ENCODE measurements around the gene LMLN. TPM values are rescaled to one million over a fixed set of nuclear protein-coding genes. Genes with fewer than 3 reads are reported as not detected.
"Not testable (repeated sequence)": the region's sequence is repeated elsewhere in the genome, so short reads cannot be mapped to it uniquely, and the experiment has no call there.

LMLN gene
- total RNA-seq, 1 donor from 2014 or later, result 5.9 TPM

- H3K4me1 Mint-ChIP-seq, result no peaks in the 10 kb centered on the region
- no peak for DNase-seq
- H3K27ac Mint-ChIP-seq, result no peak overlapping the region
- H3K4me3 Mint-ChIP-seq, result no peak overlapping the region
- intact Hi-C loops (cut with micrococcal nuclease), result no loop called here
- peaks cover 16% of the 10 kb centered on the region for H3K27me3 Mint-ChIP-seq
- H3K36me3 Mint-ChIP-seq (ENCODE audit: low read depth), result no peaks in the 10 kb centered on the region
- no peaks in the 10 kb centered on the region for H3K9me3 Mint-ChIP-seq
These were observed 101.4 kb downstream of the LMLN start for GRCh38 chr3:198061119-198062067.

- DNase-seq, result no peak
- H3K4me1 Mint-ChIP-seq, result no peaks in the 10 kb centered on the region
- H3K4me3 Mint-ChIP-seq, result no peak overlapping the region
- no peaks in the 10 kb centered on the region for H3K9me3 Mint-ChIP-seq
- intact Hi-C loops (cut with micrococcal nuclease), result no loop called here
- no peaks in the 10 kb centered on the region for H3K36me3 Mint-ChIP-seq (ENCODE audit: low read depth)
- no peak overlapping the region for H3K27ac Mint-ChIP-seq
- H3K27me3 Mint-ChIP-seq, result peaks cover 14% of the 10 kb centered on the region
These were observed 102.0 kb downstream of the LMLN start for GRCh38 chr3:198062068-198062465.

- Mint-ChIP-seq H3K27ac (no peak overlapping the region), H3K27me3 (peaks cover 15% of the 10 kb centered on the region), H3K4me3 (no peak overlapping the region), H3K9me3 (no peaks in the 10 kb centered on the region), H3K36me3 (ENCODE audit: low read depth) (no peaks in the 10 kb centered on the region), H3K4me1 (no peaks in the 10 kb centered on the region)
- intact Hi-C loops (cut with micrococcal nuclease), result no loop called here
- DNase-seq, result no peak
These were observed 104.4 kb downstream of the LMLN start for GRCh38 chr3:198064420-198064819.

GRCh38 chr3:198065897-198066296, 105.9 kb downstream of the LMLN start:
- Mint-ChIP-seq H3K9me3 (no peaks in the 10 kb centered on the region), H3K4me1 (no peaks in the 10 kb centered on the region), H3K4me3 (no peak overlapping the region), H3K36me3 (ENCODE audit: low read depth) (no peaks in the 10 kb centered on the region), H3K27ac (no peak overlapping the region), H3K27me3 (peaks cover 10% of the 10 kb centered on the region)
- intact Hi-C loops (cut with micrococcal nuclease), result no loop called here
- no peak for DNase-seq

GRCh38 chr3:198067416-198067815, 107.4 kb downstream of the LMLN start:
- H3K27me3 Mint-ChIP-seq, result peaks cover 5% of the 10 kb centered on the region

GRCh38 chr3:198070871-198071270, 110.9 kb downstream of the LMLN start:
- H3K9me3 Mint-ChIP-seq, result no peaks in the 10 kb centered on the region
- H3K36me3 Mint-ChIP-seq (ENCODE audit: low read depth), result no peaks in the 10 kb centered on the region
- H3K4me3 Mint-ChIP-seq, result no peak overlapping the region
- no peak overlapping the region for H3K27ac Mint-ChIP-seq
- H3K4me1 Mint-ChIP-seq, result peaks cover 16% of the 10 kb centered on the region
- no peak for DNase-seq
- peaks cover 22% of the 10 kb centered on the region for H3K27me3 Mint-ChIP-seq
- intact Hi-C loops (cut with micrococcal nuclease), result no loop called here

More at GRCh38 chr3:198067416-198067815, 107.4 kb downstream of the LMLN start:
- Mint-ChIP-seq H3K9me3 (no peaks in the 10 kb centered on the region), H3K36me3 (ENCODE audit: low read depth) (no peaks in the 10 kb centered on the region), H3K27ac (no peak overlapping the region), H3K4me1 (peaks cover 13% of the 10 kb centered on the region), H3K4me3 (no peak overlapping the region)
- DNase-seq, result no peak
- intact Hi-C loops (cut with micrococcal nuclease), result no loop called here

GRCh38 chr3:198071602-198072287, 111.7 kb downstream of the LMLN start:
- Mint-ChIP-seq H3K4me3 (peak overlapping the region; percentile 6), H3K27me3 (peaks cover 28% of the 10 kb centered on the region), H3K4me1 (peaks cover 19% of the 10 kb centered on the region), H3K27ac (peak overlapping the region; percentile 90), H3K36me3 (ENCODE audit: low read depth) (no peaks in the 10 kb centered on the region), H3K9me3 (no peaks in the 10 kb centered on the region)
- peak; percentile 78 for DNase-seq
- intact Hi-C loops (cut with micrococcal nuclease), result loop anchor here (1.0 to 2.0 kb wide), 3 partner anchors 9 to 165 kb away; partner anchors contain the start of gene LMLN

- Mint-ChIP-seq H3K27me3 (peaks cover 44% of the 10 kb centered on the region), H3K36me3 (ENCODE audit: low read depth) (no peaks in the 10 kb centered on the region), H3K27ac (no peak overlapping the region), H3K4me1 (peaks cover 17% of the 10 kb centered on the region), H3K9me3 (peaks cover under 1% of the 10 kb centered on the region), H3K4me3 (no peak overlapping the region)
- DNase-seq, result no peak
- intact Hi-C loops (cut with micrococcal nuclease), result no loop called here
These were observed 116.8 kb downstream of the LMLN start for GRCh38 chr3:198076722-198077308.

GRCh38 chr3:198079771-198080520, 119.9 kb downstream of the LMLN start:
- intact Hi-C loops (cut with micrococcal nuclease), result loop anchor here (1.0 to 2.0 kb wide), 4 partner anchors 8 to 174 kb away; partner anchors contain the start of gene LMLN
- DNase-seq, result no peak

GRCh38 chr3:198080521-198081384, 120.7 kb downstream of the LMLN start:
- H3K27me3 Mint-ChIP-seq, result peaks cover 57% of the 10 kb centered on the region
- peak overlapping the region; percentile 89 for H3K27ac Mint-ChIP-seq
- H3K4me1 Mint-ChIP-seq, result peaks cover 9% of the 10 kb centered on the region
- H3K9me3 Mint-ChIP-seq, result peaks cover 10% of the 10 kb centered on the region
- H3K36me3 Mint-ChIP-seq (ENCODE audit: low read depth), result no peaks in the 10 kb centered on the region
- intact Hi-C loops (cut with micrococcal nuclease), result loop anchor here (1.0 to 2.0 kb wide), 4 partner anchors 8 to 174 kb away; partner anchors contain the start of gene LMLN
- H3K4me3 Mint-ChIP-seq, result peak overlapping the region; percentile 87
- peak; percentile 95 for DNase-seq

More at GRCh38 chr3:198079771-198080520, 119.9 kb downstream of the LMLN start:
- Mint-ChIP-seq H3K4me3 (peak overlapping the region; percentile 87), H3K4me1 (peaks cover 9% of the 10 kb centered on the region), H3K27me3 (peaks cover 56% of the 10 kb centered on the region), H3K9me3 (peaks cover 7% of the 10 kb centered on the region), H3K27ac (peak overlapping the region; percentile 89), H3K36me3 (ENCODE audit: low read depth) (no peaks in the 10 kb centered on the region)

GRCh38 chr3:198081421-198081844, 121.4 kb downstream of the LMLN start:
- no peak overlapping the region for H3K27ac Mint-ChIP-seq
- DNase-seq, result no peak
- intact Hi-C loops (cut with micrococcal nuclease), result loop anchor here (2.0 kb wide), 1 partner anchor 133 kb away; no protein-coding TSS in a partner anchor
- no peaks in the 10 kb centered on the region for H3K36me3 Mint-ChIP-seq (ENCODE audit: low read depth)
- peaks cover 5% of the 10 kb centered on the region for H3K4me1 Mint-ChIP-seq
- H3K9me3 Mint-ChIP-seq, result peaks cover 10% of the 10 kb centered on the region
- peaks cover 56% of the 10 kb centered on the region for H3K27me3 Mint-ChIP-seq
- no peak overlapping the region for H3K4me3 Mint-ChIP-seq

GRCh38 chr3:198082226-198082625, 122.2 kb downstream of the LMLN start:
- H3K4me1 Mint-ChIP-seq; intact Hi-C loops (cut with micrococcal nuclease); H3K27ac Mint-ChIP-seq; DNase-seq; H3K4me3 Mint-ChIP-seq; H3K36me3 Mint-ChIP-seq (ENCODE audit: low read depth): not testable (repeated sequence)
- peaks cover 59% of the 10 kb centered on the region for H3K27me3 Mint-ChIP-seq
- H3K9me3 Mint-ChIP-seq, result peaks cover 10% of the 10 kb centered on the region

All from activated CD4-positive, alpha-beta T cell treated with anti-CD3 and anti-CD28 coated beads, Interleukin-2, amount 10 ng/mL, durations not matched to agents 24 days and 14 days (primary cell).